MCF 10A (cell line): Measurements from ENCODE around the gene ABLIM1. TPM values are rescaled to one million over a fixed set of nuclear protein-coding genes. Genes with fewer than 3 reads are reported as not detected.

Experiments
- BruUV-seq: library from RNA; stranded (reverse); fragments of 400-500 nt; replicated peaks from 2 replicates; lab custom pipeline; 2021; lab: Mats Ljungman, UMichigan
- CTCF ChIA-PET: fragments of 300-600 bp; sonication (Branson Sonifier 250); formaldehyde crosslinking; extraction: SDS; loops from one replicate; lab custom pipeline; 2021; ENCODE audit warnings: antibody characterized with exemption, inconsistent platforms; lab: Yijun Ruan, JAX
- POLR2A ChIA-PET: fragments of 300-600, 350-650 bp; sonication (Branson Sonifier 250); formaldehyde crosslinking; extraction: SDS; loops from one replicate; lab custom pipeline; 2020; ENCODE audit warnings: antibody characterized with exemption, inconsistent platforms; lab: Yijun Ruan, JAX
- DNase-seq: peaks from one replicate; pipeline ENCODE4 v3.0.0-alpha.2; 2018; ENCODE audit not compliant: unreplicated experiment
- H3K27ac Mint-ChIP-seq: one replicate; pipeline ENCODE4 v1.8.0; 2022; ENCODE audit warnings: mild to moderate bottlenecking, low read depth, mixed read lengths; ENCODE audit not compliant: unreplicated experiment
- H3K27me3 Mint-ChIP-seq: one replicate; pipeline ENCODE4 v1.8.0; 2022; ENCODE audit warnings: mixed read lengths; ENCODE audit not compliant: insufficient read depth, unreplicated experiment
- H3K36me3 Mint-ChIP-seq: one replicate; pipeline ENCODE4 v1.8.0; 2022; ENCODE audit warnings: mild to moderate bottlenecking, moderate library complexity, mixed read lengths; ENCODE audit not compliant: insufficient read depth, unreplicated experiment
- H3K4me1 Mint-ChIP-seq: one replicate; pipeline ENCODE4 v1.8.0; 2022; ENCODE audit warnings: mixed read lengths; ENCODE audit not compliant: insufficient read depth, unreplicated experiment
- H3K4me3 Mint-ChIP-seq: one replicate; pipeline ENCODE4 v1.8.0; 2022; ENCODE audit warnings: mild to moderate bottlenecking, moderate library complexity, mixed read lengths; ENCODE audit not compliant: unreplicated experiment
- H3K9me3 Mint-ChIP-seq: one replicate; pipeline ENCODE4 v1.8.0; 2022; ENCODE audit warnings: mixed read lengths; ENCODE audit not compliant: unreplicated experiment
- intact Hi-C: fragments of 100-400 bp; cut with micrococcal nuclease; formaldehyde crosslinking; loops from 2 replicates; pipeline ENCODE4 v1.14.1; 2022
- total RNA-seq: library from RNA; stranded (reverse); gene quantifications from 2 replicates; pipeline ENCODE4 v1.2.3, GENCODE V29; 2022
- TF ChIP-seq, protein P1 (sequence below): fragments of 200-600 bp; IDR thresholded peaks from one replicate; pipeline ENCODE4 v1.8.0; 2022; ENCODE audit warnings: antibody characterized with exemption, mild to moderate bottlenecking; ENCODE audit not compliant: unreplicated experiment

The ABLIM1 gene
- total RNA-seq, 1 experiment from 2014 or later: 94.5 TPM

DNA sequence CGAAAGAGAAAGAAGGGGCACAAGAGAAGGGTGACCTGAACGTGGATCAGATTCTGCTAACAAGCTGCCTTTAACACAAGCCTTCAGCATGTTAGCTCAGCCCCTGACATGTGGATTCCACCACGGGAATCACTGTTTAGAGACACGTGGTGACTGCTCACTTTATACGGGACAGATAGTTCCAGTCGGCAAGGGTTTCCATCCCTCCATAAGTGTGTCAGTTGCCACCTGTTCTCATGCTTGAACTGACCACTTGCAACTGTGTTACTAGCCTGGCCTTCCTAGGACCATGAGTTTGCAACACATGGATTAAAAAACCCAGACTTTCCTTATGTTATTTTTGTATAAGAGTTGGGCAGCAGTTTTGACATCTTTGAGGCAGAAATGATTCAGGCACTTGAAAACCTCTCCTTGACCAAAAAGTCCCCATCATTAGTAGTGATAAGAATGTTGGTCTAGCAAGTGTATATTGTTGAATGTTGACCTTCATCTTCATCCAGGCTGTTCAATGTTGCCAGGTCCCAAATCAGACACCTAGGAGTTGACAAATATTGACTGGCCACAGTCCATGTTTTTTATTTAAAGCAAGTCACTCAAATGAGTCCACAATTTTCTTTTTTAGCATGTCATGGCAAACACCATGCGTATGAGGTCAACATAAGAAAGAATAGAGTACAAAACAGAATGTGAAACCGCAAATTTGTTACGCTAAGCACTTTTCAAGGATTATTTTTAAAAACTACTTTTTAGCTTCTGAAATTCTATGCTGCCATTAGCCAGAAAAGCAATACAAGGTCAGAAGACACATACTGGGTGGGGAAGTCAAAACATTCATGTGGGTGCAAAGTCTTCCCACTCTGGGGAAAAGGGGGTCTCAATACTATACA, 101.6 kb downstream of the ABLIM1 start:
- ChIA-PET POLR2A (no interaction called here), CTCF (interaction anchor here (1.4 kb wide), 1 partner anchor 14 kb away, joined by 7 read pairs; no protein-coding TSS in a partner anchor)
- Mint-ChIP-seq H3K4me1 (no peaks in the 10 kb centered on the region), H3K27ac (no peak overlapping the region), H3K4me3 (no peak overlapping the region), H3K27me3 (no peaks in the 10 kb centered on the region), H3K9me3 (no peaks in the 10 kb centered on the region), H3K36me3 (no peaks in the 10 kb centered on the region)
- no TSS peak for BruUV-seq
- intact Hi-C loops: no loop called here
- no peak for DNase-seq
- TF ChIP-seq, protein P1, sequence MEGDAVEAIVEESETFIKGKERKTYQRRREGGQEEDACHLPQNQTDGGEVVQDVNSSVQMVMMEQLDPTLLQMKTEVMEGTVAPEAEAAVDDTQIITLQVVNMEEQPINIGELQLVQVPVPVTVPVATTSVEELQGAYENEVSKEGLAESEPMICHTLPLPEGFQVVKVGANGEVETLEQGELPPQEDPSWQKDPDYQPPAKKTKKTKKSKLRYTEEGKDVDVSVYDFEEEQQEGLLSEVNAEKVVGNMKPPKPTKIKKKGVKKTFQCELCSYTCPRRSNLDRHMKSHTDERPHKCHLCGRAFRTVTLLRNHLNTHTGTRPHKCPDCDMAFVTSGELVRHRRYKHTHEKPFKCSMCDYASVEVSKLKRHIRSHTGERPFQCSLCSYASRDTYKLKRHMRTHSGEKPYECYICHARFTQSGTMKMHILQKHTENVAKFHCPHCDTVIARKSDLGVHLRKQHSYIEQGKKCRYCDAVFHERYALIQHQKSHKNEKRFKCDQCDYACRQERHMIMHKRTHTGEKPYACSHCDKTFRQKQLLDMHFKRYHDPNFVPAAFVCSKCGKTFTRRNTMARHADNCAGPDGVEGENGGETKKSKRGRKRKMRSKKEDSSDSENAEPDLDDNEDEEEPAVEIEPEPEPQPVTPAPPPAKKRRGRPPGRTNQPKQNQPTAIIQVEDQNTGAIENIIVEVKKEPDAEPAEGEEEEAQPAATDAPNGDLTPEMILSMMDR: no peak

DNA sequence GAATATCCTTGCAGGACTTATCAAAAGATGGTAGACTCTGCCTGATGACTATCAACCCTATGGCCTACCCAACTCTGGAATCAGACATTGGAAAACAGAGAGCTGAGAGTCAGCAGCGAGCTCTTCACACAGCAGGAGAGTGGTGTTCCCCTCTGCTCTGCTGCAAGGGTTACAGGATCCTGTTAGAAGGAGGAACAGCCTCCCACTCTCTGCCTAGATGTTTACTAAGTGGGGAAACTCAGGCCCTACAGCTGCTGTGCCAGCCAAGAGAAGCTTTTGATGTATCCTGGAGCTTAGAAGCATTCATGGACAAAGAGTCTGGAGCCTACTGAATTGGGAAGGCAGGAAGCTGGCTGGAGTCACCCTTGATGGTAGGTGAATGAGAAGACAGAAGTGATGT, 104.6 kb downstream of the ABLIM1 start:
- peaks cover 12% of the 10 kb centered on the region for H3K4me1 Mint-ChIP-seq
- H3K27me3 Mint-ChIP-seq: no peaks in the 10 kb centered on the region
- ChIA-PET POLR2A (interaction anchor here (0.9 to 1.3 kb wide), 4 partner anchors 26 to 229 kb away, joined by 3 to 4 read pairs (median 4); no protein-coding TSS in a partner anchor), CTCF (interaction anchor here (0.7 to 8.0 kb wide), 17 partner anchors 9 to 577 kb away, joined by 3 to 114 read pairs (median 4); partner anchors contain the start of gene FHIP2A)
- TF ChIP-seq, protein P1: no peak
- H3K9me3 Mint-ChIP-seq: no peaks in the 10 kb centered on the region
- BruUV-seq: no TSS peak
- intact Hi-C loops: loop anchor here (5.0 kb wide), 1 partner anchor 79 kb away; no protein-coding TSS in a partner anchor
- no peaks in the 10 kb centered on the region for H3K36me3 Mint-ChIP-seq
- no peak overlapping the region for H3K4me3 Mint-ChIP-seq
- DNase-seq: no peak
- no peak overlapping the region for H3K27ac Mint-ChIP-seq

- DNase-seq: no peak
- peaks cover 13% of the 10 kb centered on the region for H3K4me1 Mint-ChIP-seq
- no peak overlapping the region for H3K4me3 Mint-ChIP-seq
- ChIA-PET POLR2A (interaction anchor here (0.7 to 1.8 kb wide), 6 partner anchors 20 to 234 kb away, joined by 3 to 9 read pairs (median 4); no protein-coding TSS in a partner anchor), CTCF (interaction anchor here (0.6 to 8.0 kb wide), 24 partner anchors 9 to 578 kb away, joined by 3 to 114 read pairs (median 4); partner anchors contain the start of gene FHIP2A)
- intact Hi-C loops: loop anchor here (5.0 kb wide), 1 partner anchor 80 kb away; no protein-coding TSS in a partner anchor
- H3K27ac Mint-ChIP-seq: no peak overlapping the region
- BruUV-seq: no TSS peak
- H3K36me3 Mint-ChIP-seq: no peaks in the 10 kb centered on the region
- TF ChIP-seq, protein P1: no peak
- H3K9me3 Mint-ChIP-seq: no peaks in the 10 kb centered on the region
- H3K27me3 Mint-ChIP-seq: no peaks in the 10 kb centered on the region
Measured at GRCh38 chr10:114552050-114552449, 106.0 kb downstream of the ABLIM1 start.

- POLR2A ChIA-PET: interaction anchor here (0.7 to 1.8 kb wide), 7 partner anchors 21 to 273 kb away, joined by 3 to 9 read pairs (median 3); no protein-coding TSS in a partner anchor
- DNase-seq: no peak
Measured at GRCh38 chr10:114551636-114551972, 106.5 kb downstream of the ABLIM1 start.

More at GRCh38 chr10:114551636-114551972, 106.5 kb downstream of the ABLIM1 start:
- intact Hi-C loops: loop anchor here (5.0 kb wide), 1 partner anchor 81 kb away; no protein-coding TSS in a partner anchor
- CTCF ChIA-PET: interaction anchor here (0.5 to 8.0 kb wide), 30 partner anchors 10 to 579 kb away, joined by 3 to 114 read pairs (median 4); partner anchors contain the start of gene FHIP2A
- no TSS peak for BruUV-seq
- TF ChIP-seq, protein P1: no peak
- H3K4me3 Mint-ChIP-seq: no peak overlapping the region
- no peaks in the 10 kb centered on the region for H3K27me3 Mint-ChIP-seq
- no peaks in the 10 kb centered on the region for H3K36me3 Mint-ChIP-seq
- H3K9me3 Mint-ChIP-seq: no peaks in the 10 kb centered on the region
- peaks cover 13% of the 10 kb centered on the region for H3K4me1 Mint-ChIP-seq
- no peak overlapping the region for H3K27ac Mint-ChIP-seq
